Measurements from ENCODE around the gene MAP3K20. TPM values are rescaled to one million over a fixed set of nuclear protein-coding genes. Genes with fewer than 3 reads are reported as not detected.

Gene MAP3K20
- total RNA-seq, 1 donor from 2014 or later, result 33.7 TPM

DNA sequence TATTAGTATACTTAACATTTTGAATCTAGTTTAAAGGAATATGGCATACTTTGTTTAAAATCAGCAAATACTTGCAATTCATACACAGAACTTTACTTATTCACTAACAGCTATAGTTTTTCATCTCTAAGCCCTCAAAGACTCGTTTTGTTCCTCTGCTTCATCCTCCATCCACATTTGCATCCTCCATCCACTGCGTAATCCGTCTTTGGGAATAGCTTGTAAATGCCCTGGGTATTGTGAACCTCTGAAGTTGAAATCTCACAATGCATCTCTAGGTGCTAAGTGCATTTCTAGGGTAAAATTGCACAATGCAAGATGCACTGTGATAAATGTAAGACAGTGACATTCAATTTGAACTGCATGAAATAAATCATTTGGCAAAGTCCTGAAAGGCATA, 163.2 kb downstream of the MAP3K20 start:
- Mint-ChIP-seq H3K36me3 (peaks cover 39% of the 10 kb centered on the region), H3K4me3 (no peak overlapping the region), H3K4me1 (no peaks in the 10 kb centered on the region), H3K27ac (no peak overlapping the region), H3K27me3 (ENCODE audit: low read depth) (no peaks in the 10 kb centered on the region), H3K9me3 (peaks cover 6% of the 10 kb centered on the region)
- no peak for DNase-seq (ENCODE audit: low spot score in 2 of 2, unreplicated experiment in 2 of 2)
- TF ChIP-seq CTCF (IDR thresholded peaks at IDR 0.05; ENCODE audit: unreplicated experiment), result no peak

DNA sequence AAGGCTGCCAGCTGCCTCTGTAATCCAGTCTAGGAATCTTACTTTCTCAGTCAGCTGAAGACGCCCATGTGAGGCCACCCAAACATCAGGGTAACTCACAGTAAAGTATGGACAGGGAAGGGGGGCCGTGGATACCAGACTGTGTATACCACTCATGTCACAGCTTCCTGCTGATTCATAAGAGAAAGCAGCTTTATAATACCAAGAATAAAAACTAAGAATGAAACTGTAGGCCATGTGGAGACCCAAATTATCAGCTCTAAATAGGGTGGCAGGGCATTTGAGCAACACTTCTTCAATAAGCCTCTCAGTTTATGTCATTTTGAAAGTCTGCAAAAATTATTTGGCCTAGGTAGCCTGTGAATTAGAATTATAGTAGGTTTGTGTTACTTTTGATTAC, 164.0 kb downstream of the MAP3K20 start:
- Mint-ChIP-seq H3K27me3 (ENCODE audit: low read depth) (no peaks in the 10 kb centered on the region), H3K36me3 (peaks cover 34% of the 10 kb centered on the region), H3K27ac (no peak overlapping the region), H3K4me3 (no peak overlapping the region), H3K4me1 (no peaks in the 10 kb centered on the region), H3K9me3 (peaks cover 4% of the 10 kb centered on the region)
- no peak for TF ChIP-seq CTCF (IDR thresholded peaks at IDR 0.05; ENCODE audit: unreplicated experiment)
- DNase-seq (ENCODE audit: low spot score in 2 of 2, unreplicated experiment in 2 of 2), result no peak

DNA sequence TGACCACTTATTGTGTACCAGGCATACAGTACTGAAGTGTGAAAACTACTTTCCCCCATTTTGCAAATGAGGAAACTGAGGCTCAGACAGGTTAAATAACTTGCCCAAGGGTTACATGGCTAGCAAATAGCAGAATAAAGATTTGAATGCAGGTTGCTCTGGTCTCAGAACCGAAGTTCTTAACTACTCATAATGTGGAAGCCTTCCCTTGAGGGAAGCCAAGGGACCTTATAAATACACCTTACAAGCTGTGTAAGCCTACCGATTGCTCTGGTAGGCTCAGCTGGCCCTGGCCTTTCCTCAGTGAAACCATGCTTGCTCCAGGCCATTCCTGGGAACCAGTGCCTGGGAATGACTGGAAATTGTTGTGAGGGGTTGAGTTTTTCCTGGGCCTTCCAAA, 164.4 kb downstream of the MAP3K20 start:
- Mint-ChIP-seq H3K27me3 (ENCODE audit: low read depth) (no peaks in the 10 kb centered on the region), H3K27ac (no peak overlapping the region), H3K36me3 (peaks cover 29% of the 10 kb centered on the region), H3K4me3 (no peak overlapping the region), H3K4me1 (no peaks in the 10 kb centered on the region), H3K9me3 (no peaks in the 10 kb centered on the region)
- no peak for DNase-seq (ENCODE audit: low spot score in 2 of 2, unreplicated experiment in 2 of 2)
- no peak for TF ChIP-seq CTCF (IDR thresholded peaks at IDR 0.05; ENCODE audit: unreplicated experiment)

GRCh38 chr2:173241643-173242042, 166.0 kb downstream of the MAP3K20 start:
- Mint-ChIP-seq H3K4me1 (no peaks in the 10 kb centered on the region), H3K27me3 (ENCODE audit: low read depth) (no peaks in the 10 kb centered on the region), H3K4me3 (no peak overlapping the region), H3K27ac (no peak overlapping the region), H3K9me3 (no peaks in the 10 kb centered on the region), H3K36me3 (peaks cover 22% of the 10 kb centered on the region)
- TF ChIP-seq CTCF (IDR thresholded peaks at IDR 0.05; ENCODE audit: unreplicated experiment), result no peak
- no peak for DNase-seq (ENCODE audit: low spot score in 2 of 2, unreplicated experiment in 2 of 2)

GRCh38 chr2:173247156-173247555, 171.5 kb downstream of the MAP3K20 start:
- TF ChIP-seq CTCF (IDR thresholded peaks at IDR 0.05; ENCODE audit: unreplicated experiment), result no peak
- no peak overlapping the region for H3K4me3 Mint-ChIP-seq
- H3K4me1 Mint-ChIP-seq, result no peaks in the 10 kb centered on the region
- peaks cover 3% of the 10 kb centered on the region for H3K36me3 Mint-ChIP-seq
- H3K27me3 Mint-ChIP-seq (ENCODE audit: low read depth), result no peaks in the 10 kb centered on the region
- H3K27ac Mint-ChIP-seq, result no peak overlapping the region
- DNase-seq (ENCODE audit: low spot score in 2 of 2, unreplicated experiment in 2 of 2), result no peak
- H3K9me3 Mint-ChIP-seq, result no peaks in the 10 kb centered on the region

- no peak overlapping the region for H3K4me3 Mint-ChIP-seq
- peaks cover 2% of the 10 kb centered on the region for H3K36me3 Mint-ChIP-seq
- no peak for TF ChIP-seq CTCF (IDR thresholded peaks at IDR 0.05; ENCODE audit: unreplicated experiment)
- no peak overlapping the region for H3K27ac Mint-ChIP-seq
- no peaks in the 10 kb centered on the region for H3K4me1 Mint-ChIP-seq
- DNase-seq (ENCODE audit: low spot score in 2 of 2, unreplicated experiment in 2 of 2), result no peak
- H3K27me3 Mint-ChIP-seq (ENCODE audit: low read depth), result no peaks in the 10 kb centered on the region
- no peaks in the 10 kb centered on the region for H3K9me3 Mint-ChIP-seq
Measured at GRCh38 chr2:173248381-173248780, 172.7 kb downstream of the MAP3K20 start.

Data from mesothelial cell of epicardium (in vitro differentiated cells).